Activated gamma-delta T cell treated with Interleukin-2 at 50 U/mL for 16 hours (primary cell): ENCODE data around the gene GPR4.

Source experiments
- DNase-seq: peaks from one replicate; pipeline ENCODE4 v3.0.0-alpha.2; 2020

Gene GPR4

GRCh38 chr19:45547211-45547770 is 54.7 kb downstream of the GPR4 start:
- DNase-seq, result no peak

- DNase-seq, result no peak
Observed at GRCh38 chr19:45542234-45542668, 59.8 kb downstream of the GPR4 start.
